GM10248 (cell line): Measurements from ENCODE around the gene TXNDC5.

Source experiments
- CTCF ChIA-PET: fragments of 300-600 bp; sonication (Branson Sonifier 250); formaldehyde crosslinking; extraction: SDS; loops from one replicate; lab custom pipeline; 2021; ENCODE audit warnings: antibody characterized with exemption; lab: Yijun Ruan, JAX
- POLR2A ChIA-PET: fragments of 350-650 bp; sonication (Branson Sonifier 250); formaldehyde crosslinking; extraction: SDS; loops from one replicate; lab custom pipeline; 2020; ENCODE audit warnings: antibody characterized with exemption; lab: Yijun Ruan, JAX
- DNase-seq: peaks from one replicate; pipeline ENCODE4 v3.0.0; 2012; ENCODE audit errors: extremely low spot score
- TF ChIP-seq, protein P1 (sequence below): IDR thresholded peaks from 2 replicates; pipeline ENCODE4 v1.5.1; 2012; ENCODE audit warnings: mild to moderate bottlenecking, low read depth; ENCODE audit errors: extremely low read depth, missing control alignments, control extremely low read depth

TXNDC5 gene

DNA sequence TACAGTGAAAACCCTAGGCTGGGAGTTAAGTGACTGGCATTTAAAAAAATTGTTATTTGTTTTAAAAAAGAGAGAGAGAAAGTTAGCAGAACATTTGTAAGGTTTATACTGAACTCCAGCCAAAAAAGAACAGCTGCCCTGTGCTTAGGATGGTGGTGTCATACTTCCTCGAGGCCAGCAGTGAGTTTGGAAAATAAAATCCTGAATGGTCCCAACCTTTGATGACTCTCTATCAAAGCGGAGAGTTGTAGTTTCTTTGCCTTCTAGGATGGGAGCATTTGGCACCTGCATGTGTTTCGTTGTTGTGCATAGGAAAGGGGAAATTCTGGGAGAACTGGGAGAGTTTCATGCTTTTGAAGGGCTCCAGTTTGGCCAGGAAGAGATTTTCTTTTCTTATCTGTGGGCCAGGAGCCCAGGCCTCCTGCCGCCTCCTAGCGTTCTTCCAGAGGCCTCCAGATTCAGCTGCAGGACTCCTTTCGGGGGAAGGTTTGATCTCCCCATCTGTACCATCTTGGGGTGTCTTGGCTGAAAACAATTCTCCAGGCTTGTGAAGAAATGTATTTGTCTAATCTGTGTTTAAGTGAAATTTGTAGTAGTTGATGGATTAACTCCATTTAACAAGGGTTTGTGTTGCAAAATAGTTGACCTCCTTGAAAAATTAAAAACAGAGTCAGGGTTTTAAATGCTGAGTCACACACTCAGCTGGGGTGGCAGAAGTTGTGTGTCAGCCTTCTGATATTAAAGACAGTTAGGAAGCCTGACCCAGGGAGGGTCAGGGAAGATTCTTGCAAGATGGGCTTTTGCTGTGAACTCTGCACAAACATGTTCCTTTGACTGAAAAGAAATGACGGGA is 63.4 kb downstream of the TXNDC5 start:
- DNase-seq = no peak
- TF ChIP-seq, protein P1, sequence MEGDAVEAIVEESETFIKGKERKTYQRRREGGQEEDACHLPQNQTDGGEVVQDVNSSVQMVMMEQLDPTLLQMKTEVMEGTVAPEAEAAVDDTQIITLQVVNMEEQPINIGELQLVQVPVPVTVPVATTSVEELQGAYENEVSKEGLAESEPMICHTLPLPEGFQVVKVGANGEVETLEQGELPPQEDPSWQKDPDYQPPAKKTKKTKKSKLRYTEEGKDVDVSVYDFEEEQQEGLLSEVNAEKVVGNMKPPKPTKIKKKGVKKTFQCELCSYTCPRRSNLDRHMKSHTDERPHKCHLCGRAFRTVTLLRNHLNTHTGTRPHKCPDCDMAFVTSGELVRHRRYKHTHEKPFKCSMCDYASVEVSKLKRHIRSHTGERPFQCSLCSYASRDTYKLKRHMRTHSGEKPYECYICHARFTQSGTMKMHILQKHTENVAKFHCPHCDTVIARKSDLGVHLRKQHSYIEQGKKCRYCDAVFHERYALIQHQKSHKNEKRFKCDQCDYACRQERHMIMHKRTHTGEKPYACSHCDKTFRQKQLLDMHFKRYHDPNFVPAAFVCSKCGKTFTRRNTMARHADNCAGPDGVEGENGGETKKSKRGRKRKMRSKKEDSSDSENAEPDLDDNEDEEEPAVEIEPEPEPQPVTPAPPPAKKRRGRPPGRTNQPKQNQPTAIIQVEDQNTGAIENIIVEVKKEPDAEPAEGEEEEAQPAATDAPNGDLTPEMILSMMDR = no peak
- ChIA-PET CTCF (no interaction called here), POLR2A (no interaction called here)

DNA sequence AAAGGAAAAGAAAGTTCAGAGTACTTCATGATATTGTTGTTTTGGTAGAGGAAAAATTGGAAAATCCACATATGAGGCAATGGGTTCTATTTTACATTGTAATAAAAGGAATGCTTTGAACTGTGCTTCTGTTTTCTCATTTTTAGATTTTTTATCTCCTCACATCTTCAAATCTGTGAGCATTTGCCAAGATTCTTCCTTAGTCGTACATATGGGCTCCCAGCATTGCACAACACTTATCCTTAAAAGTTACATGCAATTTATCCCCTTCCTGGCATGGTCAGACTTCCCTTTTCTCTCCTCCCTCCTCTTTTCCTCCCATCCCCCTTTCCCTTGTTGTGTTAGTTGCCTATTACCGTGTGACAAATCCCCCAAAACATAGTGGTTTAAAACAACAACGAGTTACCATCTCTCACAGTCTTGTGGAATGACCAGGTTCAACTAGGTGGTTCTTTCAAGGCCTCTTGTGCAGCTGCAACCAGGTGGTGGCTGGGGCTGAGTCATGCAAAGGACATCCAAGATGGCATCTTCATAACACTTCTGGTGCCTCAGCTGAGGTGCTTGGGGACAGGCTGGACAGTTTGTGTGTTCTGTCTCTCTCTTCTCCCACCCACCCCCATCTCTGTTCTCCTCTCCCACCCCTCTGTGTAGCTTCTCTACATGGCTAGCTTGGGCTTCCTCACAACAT is 68.7 kb downstream of the TXNDC5 start:
- CTCF ChIA-PET = interaction anchor here (1.1 to 1.5 kb wide), 2 partner anchors 11 to 13 kb away, joined by 3 to 5 read pairs; no protein-coding TSS in a partner anchor
- POLR2A ChIA-PET = no interaction called here
- TF ChIP-seq, protein P1 = no peak
- no peak for DNase-seq

DNA sequence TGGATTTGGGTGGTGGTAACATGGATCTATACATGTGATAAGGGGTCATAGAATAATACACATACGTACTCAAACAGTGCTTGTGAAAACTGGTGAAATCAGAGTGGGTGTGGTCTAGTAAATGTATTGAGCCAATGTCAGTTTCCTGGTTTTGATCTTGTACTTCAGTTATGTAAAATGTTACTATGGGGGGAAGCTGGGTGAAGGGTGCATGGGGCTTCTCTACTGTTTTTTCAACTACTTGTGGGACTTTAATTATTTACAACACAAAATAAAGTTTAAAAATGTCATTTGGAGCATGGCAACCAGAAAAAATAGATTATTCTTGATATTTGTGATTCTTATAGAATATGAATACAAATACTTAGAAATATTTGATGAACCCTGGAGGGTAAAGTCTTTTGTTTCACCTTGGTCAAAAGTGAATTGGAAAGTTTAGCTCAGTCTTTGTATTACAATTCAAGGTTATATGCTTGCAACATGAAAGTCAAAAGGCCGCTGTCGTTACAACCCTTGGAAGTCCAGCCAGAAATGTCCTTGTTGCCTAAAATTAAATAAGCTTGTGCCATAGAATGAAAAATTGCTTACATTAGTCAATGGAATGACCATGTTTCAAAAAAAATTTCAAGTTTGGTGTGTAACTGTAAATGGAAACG is 74.1 kb downstream of the TXNDC5 start:
- no peak for DNase-seq
- ChIA-PET CTCF (no interaction called here), POLR2A (no interaction called here)
- TF ChIP-seq, protein P1 = no peak

DNA sequence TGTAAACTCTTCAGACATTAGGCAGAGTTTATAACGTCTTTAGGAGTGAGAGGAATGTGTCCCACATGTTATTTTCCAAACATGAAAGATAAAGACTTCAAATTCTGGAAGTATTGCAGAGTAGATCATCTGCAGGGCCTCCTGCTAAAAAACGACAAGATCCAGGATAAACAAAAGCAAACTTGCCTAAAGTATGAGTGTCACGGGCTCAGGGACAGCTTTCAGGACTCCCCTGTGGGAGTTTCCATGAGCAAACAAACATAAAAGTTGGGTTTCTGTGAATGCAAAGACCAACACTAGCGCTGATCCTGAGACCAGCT is 76.9 kb downstream of the TXNDC5 start:
- TF ChIP-seq, protein P1 = no peak
- no peak for DNase-seq
- ChIA-PET CTCF (no interaction called here), POLR2A (no interaction called here)

DNA sequence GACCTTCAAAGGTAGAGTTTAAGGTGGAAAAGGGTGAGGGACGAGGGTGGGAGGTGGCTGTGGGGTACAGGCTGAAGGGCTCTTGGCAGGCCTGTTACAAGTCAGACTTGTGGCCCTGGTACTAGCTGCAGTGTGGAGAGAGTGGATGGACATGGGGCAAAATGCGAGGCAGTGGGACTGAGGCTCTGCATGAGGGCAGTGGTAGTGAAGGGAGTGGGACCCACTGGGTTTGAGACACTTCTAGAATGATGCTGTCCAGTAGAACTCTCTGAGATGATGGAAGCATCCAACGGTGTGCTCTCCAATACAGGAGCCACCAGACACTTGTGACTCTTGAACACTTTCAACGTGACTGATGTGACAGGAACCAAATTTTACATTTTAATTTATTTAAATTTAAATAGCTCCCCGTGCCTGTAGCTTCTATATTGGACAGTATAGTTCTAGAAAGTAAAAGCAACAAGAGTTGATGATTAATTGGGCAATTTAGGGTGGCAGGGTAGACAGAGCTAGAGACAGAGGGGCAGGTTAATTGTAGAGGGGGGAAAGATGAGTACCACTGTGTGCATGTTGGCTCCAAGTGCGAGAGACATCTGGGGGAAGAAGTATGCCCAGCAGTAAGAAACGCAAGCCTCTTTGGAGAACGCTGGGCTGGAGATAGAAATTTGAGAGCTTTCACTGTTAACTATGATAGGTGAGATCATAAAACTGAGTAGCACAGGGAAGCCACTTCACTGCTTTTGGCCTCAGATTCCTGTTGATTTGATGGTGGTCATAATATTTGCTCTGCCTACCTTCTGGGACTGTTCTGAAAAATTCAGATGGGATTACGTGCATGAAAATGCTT is 77.5 kb downstream of the TXNDC5 start:
- TF ChIP-seq, protein P1 = no peak
- CTCF ChIA-PET = no interaction called here
- DNase-seq = no peak
- POLR2A ChIA-PET = no interaction called here
